H9 (cell line): ENCODE data around the gene DLX1. TPM values are rescaled to one million over a fixed set of nuclear protein-coding genes. Genes with fewer than 3 reads are reported as not detected.

Source experiments
- DNase-seq: peaks from one replicate; pipeline ENCODE4 v3.0.0-alpha.2; 2017
- H2AFZ ChIP-seq: one replicate; pipeline ENCODE4 v1.6.1; 2013; ENCODE audit warnings: mild to moderate bottlenecking, low read length, control low read depth, moderate library complexity
- H2AK5ac ChIP-seq: 2 replicates; pipeline ENCODE4 v1.6.1; 2013; ENCODE audit warnings: low read length, control low read depth, mixed read lengths; ENCODE audit not compliant: insufficient read length
- H2BK120ac ChIP-seq: one replicate; pipeline ENCODE4 v1.6.1; 2013; ENCODE audit warnings: low read depth, mild to moderate bottlenecking, low read length, control low read depth, inconsistent platforms; ENCODE audit not compliant: poor library complexity, severe bottlenecking
- H2BK12ac ChIP-seq: 2 replicates; pipeline ENCODE4 v1.6.1; 2013; ENCODE audit warnings: low read length, control low read depth, mixed read lengths, low read depth; ENCODE audit not compliant: insufficient read length
- H2BK15ac ChIP-seq: 2 replicates; pipeline ENCODE4 v1.6.1; 2013; ENCODE audit warnings: low read depth, low read length, control low read depth
- H2BK20ac ChIP-seq: one replicate; pipeline ENCODE4 v1.6.1; 2013; ENCODE audit warnings: low read depth, mild to moderate bottlenecking, low read length, control low read depth, inconsistent platforms; ENCODE audit not compliant: poor library complexity, severe bottlenecking
- H2BK5ac ChIP-seq: 2 replicates; pipeline ENCODE4 v1.6.1; 2013; ENCODE audit warnings: low read length, control low read depth, mixed read lengths; ENCODE audit not compliant: insufficient read length
- H3K14ac ChIP-seq: 2 replicates; pipeline ENCODE4 v1.6.1; 2013; ENCODE audit warnings: low read length, control low read depth; ENCODE audit not compliant: insufficient read depth
- H3K18ac ChIP-seq: 2 replicates; pipeline ENCODE4 v1.6.1; 2013; ENCODE audit warnings: low read depth, mild to moderate bottlenecking, mixed read lengths, low read length, control low read depth; ENCODE audit not compliant: insufficient read length
- H3K23ac ChIP-seq: 2 replicates; pipeline ENCODE4 v1.6.1; 2013; ENCODE audit warnings: low read length, control low read depth, mixed read lengths, low read depth; ENCODE audit not compliant: insufficient read length
- H3K23me2 ChIP-seq: 2 replicates; pipeline ENCODE4 v1.6.1; 2013; ENCODE audit warnings: low read depth, mild to moderate bottlenecking, mixed read lengths, low read length, control low read depth; ENCODE audit not compliant: insufficient read length, poor library complexity, severe bottlenecking
- H3K27ac ChIP-seq: 2 replicates; pipeline ENCODE4 v1.5.1; 2013; ENCODE audit warnings: low read length, control low read depth, mixed read lengths, low read depth; ENCODE audit not compliant: insufficient read length
- H3K27me3 ChIP-seq: 2 replicates; pipeline ENCODE4 v1.6.1; 2013; ENCODE audit warnings: low read length, control low read depth, inconsistent platforms; ENCODE audit not compliant: insufficient read depth
- H3K4ac ChIP-seq: 2 replicates; pipeline ENCODE4 v1.6.1; 2013; ENCODE audit warnings: low read depth, mild to moderate bottlenecking, control low read depth, inconsistent platforms, low read length, moderate library complexity
- H3K4me1 ChIP-seq: 2 replicates; pipeline ENCODE4 v1.6.1; 2013; ENCODE audit warnings: low read length, control low read depth, inconsistent platforms; ENCODE audit not compliant: insufficient read depth
- H3K4me2 ChIP-seq: 2 replicates; pipeline ENCODE4 v1.6.1; 2013; ENCODE audit warnings: low read length, control low read depth, mixed read lengths; ENCODE audit not compliant: insufficient read length, insufficient read depth
- H3K56ac ChIP-seq: 2 replicates; pipeline ENCODE4 v1.6.1; 2013; ENCODE audit warnings: low read depth, mild to moderate bottlenecking, mixed read lengths, low read length, control low read depth; ENCODE audit not compliant: insufficient read length
- H3K79me1 ChIP-seq: 2 replicates; pipeline ENCODE4 v1.6.1; 2013; ENCODE audit warnings: low read depth, mild to moderate bottlenecking, moderate library complexity, low read length, control low read depth, inconsistent platforms; ENCODE audit not compliant: insufficient read depth, poor library complexity, severe bottlenecking
- H3K79me2 ChIP-seq: 2 replicates; pipeline ENCODE4 v1.6.1; 2013; ENCODE audit warnings: low read length, control low read depth, inconsistent platforms; ENCODE audit not compliant: insufficient read depth
- H3K9ac ChIP-seq: 2 replicates; pipeline ENCODE4 v1.6.1; 2013; ENCODE audit warnings: low read length, control low read depth, mixed read lengths; ENCODE audit not compliant: insufficient read length; ENCODE audit errors: extremely low read depth
- H3K9me3 ChIP-seq: one replicate; pipeline ENCODE4 v1.6.1; 2013; ENCODE audit warnings: low read depth, low read length, inconsistent platforms; ENCODE audit not compliant: control insufficient read depth
- H3T11ph ChIP-seq: one replicate; pipeline ENCODE4 v1.6.1; 2013; ENCODE audit warnings: mild to moderate bottlenecking, low read length, control low read depth, inconsistent platforms
- H4K20me1 ChIP-seq: one replicate; pipeline ENCODE4 v1.6.1; 2013; ENCODE audit not compliant: control insufficient read depth, insufficient read length, insufficient read depth
- H4K5ac ChIP-seq: 2 replicates; pipeline ENCODE4 v1.6.1; 2013; ENCODE audit warnings: low read depth, mild to moderate bottlenecking, mixed read lengths, low read length, control low read depth; ENCODE audit not compliant: insufficient read length
- H4K8ac ChIP-seq: replicated peaks from 2 replicates; pipeline ENCODE4 v1.6.1; 2013; ENCODE audit warnings: low read length, control low read depth, mixed read lengths, low read depth; ENCODE audit not compliant: insufficient read length
- H4K91ac ChIP-seq: 2 replicates; pipeline ENCODE4 v1.6.1; 2013; ENCODE audit warnings: low read depth, mild to moderate bottlenecking, moderate library complexity, mixed read lengths, low read length, control low read depth; ENCODE audit not compliant: insufficient read length
- H3K27ac Mint-ChIP-seq, 3 experiments: 2 replicates in 2 of 3; 3 replicates in 1 of 3; pipeline ENCODE4 v1.8.0; 2020 to 2021; ENCODE audit warnings: mixed read lengths in 3 of 3, mild to moderate bottlenecking in 1 of 3, moderate library complexity in 1 of 3
- H3K27me3 Mint-ChIP-seq: 2 replicates; pipeline ENCODE4 v1.8.0; 2021; ENCODE audit warnings: low read depth, mild to moderate bottlenecking, moderate library complexity, mixed read lengths
- H3K36me3 Mint-ChIP-seq, 3 experiments: 2 replicates in 2 of 3; 3 replicates in 1 of 3; pipeline ENCODE4 v1.8.0; 2020 to 2021; ENCODE audit warnings: low read depth in 3 of 3, mixed read lengths in 3 of 3; ENCODE audit not compliant: insufficient read depth in 1 of 3
- H3K4me1 Mint-ChIP-seq, 2 experiments: 2 replicates each; pipeline ENCODE4 v1.8.0; 2020; ENCODE audit warnings: mixed read lengths in 2 of 2
- H3K4me3 Mint-ChIP-seq, 2 experiments: 2 replicates in 1 of 2; 3 replicates in 1 of 2; pipeline ENCODE4 v1.8.0; 2020 to 2021; ENCODE audit warnings: mild to moderate bottlenecking in 2 of 2, mixed read lengths in 2 of 2, moderate library complexity in 1 of 2
- H3K9me3 Mint-ChIP-seq, 2 experiments: 2 replicates in 1 of 2; 3 replicates in 1 of 2; pipeline ENCODE4 v1.8.0; 2020; ENCODE audit warnings: mild to moderate bottlenecking in 2 of 2, mixed read lengths in 2 of 2, moderate library complexity in 1 of 2
- CTCF ChIP-seq: fragments of 200-600 bp; sonication (generic); conservative IDR thresholded peaks from 3 replicates; pipeline ENCODE4 v1.8.0; 2021; ENCODE audit warnings: antibody characterized with exemption, mild to moderate bottlenecking
- WGBS: extraction: QIAGEN DNeasy Blood & Tissue Kit; methylation state at CpG from one replicate; pipeline ENCODE4 v1.1.7; 2013; ENCODE audit warnings: missing lambda C conversion rate, low lambda C conversion rate, mixed read lengths; ENCODE audit not compliant: insufficient read length; ENCODE audit errors: extremely low coverage; 5-methylcytosine and 5-hydroxymethylcytosine counted together
- total RNA-seq: library from RNA; stranded (reverse); gene quantifications from 2 replicates; pipeline ENCODE4 v1.2.1, GENCODE V29; 2021

DLX1 gene
- total RNA-seq, 1 experiment from 2014 or later = not detected

DNA sequence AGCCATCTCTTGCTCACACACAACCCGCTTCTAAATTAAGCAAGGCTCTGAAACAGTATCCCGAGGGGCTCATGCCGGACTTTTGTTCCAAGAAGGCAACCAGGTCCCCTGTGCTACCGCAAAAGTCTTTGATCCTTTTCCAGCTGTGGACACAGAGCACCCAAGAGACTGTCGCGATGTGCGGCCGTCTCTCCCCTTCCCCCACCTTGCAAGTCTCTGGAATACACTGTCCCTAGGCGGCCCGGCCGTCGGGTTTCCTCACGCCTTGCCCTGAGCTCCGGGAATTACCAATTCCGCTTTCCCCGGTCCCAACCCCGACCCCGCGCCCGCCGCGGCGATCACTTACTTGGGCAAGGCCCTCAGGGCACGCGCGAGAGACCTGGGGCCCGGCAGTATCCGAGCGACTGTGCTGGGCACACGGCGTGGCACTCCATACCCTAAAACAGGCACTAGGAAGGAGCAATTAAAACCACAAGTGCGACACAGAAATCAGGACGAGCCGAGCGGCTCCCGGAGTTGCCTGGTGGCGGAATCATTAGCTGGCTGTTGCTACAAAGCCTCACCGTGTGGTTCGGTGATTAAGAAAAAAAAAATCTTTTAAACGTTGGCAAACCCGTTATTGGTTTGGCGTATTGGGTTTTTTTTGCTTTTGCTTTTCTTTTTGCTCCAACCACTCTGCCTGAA, 2.2 kb upstream of the DLX1 start:
- Histone ChIP-seq H3K79me1 (no peaks in the 10 kb centered on the region), H3K4me2 (no peak overlapping the region), H2BK120ac (no peak overlapping the region), H3K27ac (no peak overlapping the region), H3K23me2 (peaks cover 16% of the 10 kb centered on the region), H3K4ac (no peak overlapping the region), H2BK5ac (no peak overlapping the region), H4K5ac (no peak overlapping the region), H2AK5ac (no peak overlapping the region), H2BK20ac (no peak overlapping the region), H3K9ac (no peak overlapping the region), H3K18ac (no peak overlapping the region), H3K23ac (no peak overlapping the region), H3K56ac (no peak overlapping the region), H3T11ph (no peak overlapping the region), H3K14ac (no peak overlapping the region), H3K9me3 (no peaks in the 10 kb centered on the region), H4K20me1 (no peaks in the 10 kb centered on the region), H3K4me1 (peaks cover 2% of the 10 kb centered on the region; the same call in 1 of the 2 replicates), H2BK15ac (no peak overlapping the region), H2BK12ac (no peak overlapping the region), H4K8ac (no peak overlapping the region), H3K27me3 (peaks cover 88% of the 10 kb centered on the region), H3K79me2 (no peaks in the 10 kb centered on the region), H2AFZ (no peak overlapping the region), H4K91ac (no peak overlapping the region)
- no peak for TF ChIP-seq CTCF
- DNase-seq = no peak
- peaks cover 2 to 3% of the 10 kb centered on the region in 2 experiments; a peak in 3 of 5 replicates for H3K9me3 Mint-ChIP-seq
- no peak overlapping the region for H3K27ac Mint-ChIP-seq
- peak overlapping the region in 1 of 2 experiments; percentile 95; a peak in 3 of 5 replicates for H3K4me3 Mint-ChIP-seq
- H3K4me1 Mint-ChIP-seq = peaks cover 41 to 60% of the 10 kb centered on the region in 2 experiments
- peaks cover 100% of the 10 kb centered on the region for H3K27me3 Mint-ChIP-seq
- H3K36me3 Mint-ChIP-seq = no peaks in the 10 kb centered on the region; a peak in 2 of 7 replicates
- WGBS = no CpG with 5 or more reads among the region's 42 CpGs
